Activated naive CD8-positive, alpha-beta T cell treated with anti-CD3 and anti-CD28 coated beads, Interleukin-2, amount 50 U/mL, for 16 hours (primary cell): ENCODE data around the gene PLEKHN1.
A peak's percentile ranks its signal among the peaks of the same experiment; 100 is the strongest.

Source experiments
- DNase-seq: peaks from one replicate; pipeline ENCODE4 v3.0.0-alpha.2; 2020; ENCODE audit warnings: low read depth, low spot score

The PLEKHN1 gene

DNA sequence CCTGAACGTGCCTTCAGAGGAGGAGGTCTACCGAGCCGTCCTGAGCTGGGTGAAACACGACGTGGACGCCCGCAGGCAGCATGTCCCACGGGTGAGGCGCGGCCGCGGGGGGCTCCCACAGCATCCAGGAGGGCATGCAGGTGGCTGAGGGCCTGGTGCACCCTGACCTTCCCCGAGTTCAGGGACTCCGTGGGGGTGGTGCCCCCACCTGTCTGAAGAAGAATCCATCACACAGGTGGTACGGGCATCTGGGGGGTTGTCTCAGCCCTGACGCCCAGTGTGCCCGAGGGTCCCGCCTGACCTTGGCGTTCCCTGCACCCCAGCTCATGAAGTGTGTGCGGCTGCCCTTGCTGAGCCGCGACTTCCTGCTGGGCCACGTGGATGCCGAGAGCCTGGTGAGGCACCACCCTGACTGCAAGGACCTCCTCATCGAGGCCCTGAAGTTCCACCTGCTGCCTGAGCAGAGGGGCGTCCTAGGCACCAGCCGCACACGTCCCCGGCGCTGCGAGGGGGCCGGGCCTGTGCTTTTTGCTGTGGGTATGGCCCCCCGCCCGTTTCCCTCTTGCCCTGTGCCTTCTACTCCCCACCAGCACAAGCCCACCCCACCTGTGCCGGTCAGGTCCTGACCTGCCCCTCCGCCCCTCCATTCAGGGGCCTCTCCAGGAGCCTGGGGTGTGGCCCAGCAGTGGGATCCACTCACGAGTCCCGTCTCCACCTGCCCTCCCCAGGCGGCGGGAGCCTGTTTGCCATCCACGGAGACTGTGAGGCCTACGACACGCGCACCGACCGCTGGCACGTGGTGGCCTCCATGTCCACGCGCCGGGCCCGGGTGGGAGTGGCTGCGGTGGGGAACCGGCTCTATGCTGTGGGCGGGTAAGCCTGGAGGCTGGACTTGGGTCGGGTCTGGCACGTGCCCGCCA lies 3.6 kb upstream of the PLEKHN1 start:
- DNase-seq: no peak

DNA sequence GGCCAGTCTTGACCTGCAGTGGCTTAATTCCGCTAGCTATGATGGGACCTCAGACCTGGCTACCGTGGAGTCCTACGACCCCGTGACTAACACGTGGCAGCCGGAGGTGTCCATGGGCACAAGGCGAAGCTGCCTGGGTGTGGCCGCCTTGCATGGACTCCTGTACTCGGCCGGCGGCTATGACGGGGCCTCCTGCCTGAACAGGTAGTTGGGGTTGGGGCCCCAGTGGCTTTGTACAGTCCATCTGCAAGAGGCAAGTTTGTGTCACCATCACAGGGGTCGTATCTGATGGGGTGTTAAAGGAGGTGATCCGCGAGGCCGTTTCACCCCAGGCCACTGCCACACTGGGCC lies 3.0 kb upstream of the PLEKHN1 start:
- no peak for DNase-seq

DNA sequence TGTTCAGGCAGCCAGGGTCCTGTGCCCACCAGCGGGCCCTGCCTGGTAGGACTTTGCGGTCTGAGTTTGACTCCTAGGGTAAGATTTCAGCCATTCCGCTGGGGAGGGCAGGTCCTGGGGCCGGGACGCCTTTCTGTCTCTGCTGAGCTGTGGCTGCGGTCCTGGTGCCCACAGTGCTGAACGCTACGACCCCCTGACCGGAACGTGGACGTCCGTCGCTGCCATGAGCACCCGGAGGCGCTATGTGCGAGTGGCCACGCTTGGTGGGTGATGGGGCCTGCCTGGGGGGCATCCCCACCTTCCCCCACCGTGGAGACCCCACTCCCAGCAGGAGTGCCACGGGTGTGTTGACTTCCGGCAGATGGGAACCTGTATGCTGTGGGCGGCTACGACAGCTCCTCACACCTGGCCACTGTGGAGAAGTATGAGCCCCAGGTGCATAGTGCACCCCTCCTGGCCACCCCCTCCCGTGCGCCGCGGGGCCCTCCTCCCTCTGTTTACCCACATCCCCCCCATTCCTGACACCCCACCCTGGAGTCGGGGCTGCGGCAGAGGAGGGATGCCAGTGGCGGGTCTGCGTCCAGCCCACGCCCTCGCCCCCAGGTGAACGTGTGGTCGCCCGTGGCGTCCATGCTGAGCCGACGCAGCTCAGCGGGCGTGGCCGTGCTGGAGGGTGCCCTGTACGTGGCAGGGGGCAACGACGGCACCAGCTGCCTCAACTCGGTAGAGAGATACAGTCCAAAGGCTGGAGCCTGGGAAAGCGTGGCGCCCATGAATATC lies 2.3 kb upstream of the PLEKHN1 start:
- DNase-seq: no peak

DNA sequence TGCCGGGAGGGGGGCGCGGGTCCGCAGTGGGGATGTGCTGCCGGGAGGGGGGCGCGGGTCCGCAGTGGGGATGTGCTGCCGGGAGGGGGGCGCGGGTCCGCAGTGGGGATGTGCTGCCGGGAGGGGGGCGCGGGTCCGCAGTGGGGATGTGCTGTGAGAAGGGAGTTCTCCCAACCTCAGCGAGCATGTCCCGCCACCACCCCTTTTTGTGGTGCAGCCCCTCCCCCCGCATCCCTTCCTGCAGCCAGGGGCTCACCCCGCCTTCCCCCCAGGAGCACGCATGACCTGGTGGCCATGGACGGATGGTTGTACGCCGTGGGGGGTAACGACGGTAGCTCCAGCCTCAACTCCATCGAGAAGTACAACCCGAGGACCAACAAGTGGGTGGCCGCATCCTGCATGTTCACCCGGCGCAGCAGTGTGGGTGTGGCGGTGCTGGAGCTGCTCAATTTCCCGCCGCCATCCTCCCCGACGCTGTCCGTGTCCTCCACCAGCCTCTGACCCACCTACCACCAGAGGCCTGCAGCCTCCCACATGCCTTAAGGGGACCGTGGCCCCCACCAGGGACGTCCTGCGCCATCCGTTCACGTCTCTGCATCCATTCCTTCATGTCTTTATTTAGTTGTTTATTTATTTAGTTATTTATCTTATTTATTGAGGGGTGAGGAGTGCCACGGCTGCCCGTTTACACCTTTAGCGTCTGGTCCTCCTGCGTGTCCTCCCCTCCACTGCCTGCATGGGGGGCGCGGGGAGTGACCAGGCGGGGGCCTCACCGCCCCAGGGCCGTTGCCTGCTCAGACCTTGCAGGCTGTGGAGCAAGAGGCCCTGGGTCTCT lies 1.4 kb upstream of the PLEKHN1 start:
- DNase-seq: no peak

DNA sequence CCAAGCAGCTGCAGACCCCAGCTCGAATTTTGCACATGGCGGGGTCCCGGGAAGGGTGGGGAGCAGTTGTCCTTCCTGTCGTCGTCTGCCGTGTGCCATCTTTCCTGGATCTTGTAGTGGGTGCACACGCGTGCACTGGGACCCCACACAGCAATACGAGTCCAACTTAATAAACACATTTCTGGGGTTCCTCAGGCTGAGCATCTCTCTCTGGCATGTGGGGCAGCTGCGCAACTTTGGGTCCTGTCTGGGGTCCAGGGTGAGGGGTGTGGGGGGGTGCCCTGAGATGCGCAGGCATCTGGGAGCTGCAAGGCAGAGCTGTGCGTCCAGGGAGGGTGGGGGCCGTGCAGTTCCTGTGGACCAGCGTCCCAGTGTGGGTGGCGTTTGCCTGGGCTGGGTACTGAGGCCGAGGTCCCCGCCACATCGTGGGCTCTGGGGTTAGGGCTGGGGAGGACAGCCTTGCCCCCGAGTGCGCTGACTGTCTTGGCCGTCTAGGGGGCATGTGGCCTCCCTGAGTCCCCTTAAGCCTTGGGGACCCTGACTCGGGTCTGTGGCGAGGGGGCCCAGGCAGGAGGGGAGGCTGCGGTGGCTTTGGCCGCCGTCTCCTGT lies 652 bp upstream of the PLEKHN1 start:
- DNase-seq: no peak

DNA sequence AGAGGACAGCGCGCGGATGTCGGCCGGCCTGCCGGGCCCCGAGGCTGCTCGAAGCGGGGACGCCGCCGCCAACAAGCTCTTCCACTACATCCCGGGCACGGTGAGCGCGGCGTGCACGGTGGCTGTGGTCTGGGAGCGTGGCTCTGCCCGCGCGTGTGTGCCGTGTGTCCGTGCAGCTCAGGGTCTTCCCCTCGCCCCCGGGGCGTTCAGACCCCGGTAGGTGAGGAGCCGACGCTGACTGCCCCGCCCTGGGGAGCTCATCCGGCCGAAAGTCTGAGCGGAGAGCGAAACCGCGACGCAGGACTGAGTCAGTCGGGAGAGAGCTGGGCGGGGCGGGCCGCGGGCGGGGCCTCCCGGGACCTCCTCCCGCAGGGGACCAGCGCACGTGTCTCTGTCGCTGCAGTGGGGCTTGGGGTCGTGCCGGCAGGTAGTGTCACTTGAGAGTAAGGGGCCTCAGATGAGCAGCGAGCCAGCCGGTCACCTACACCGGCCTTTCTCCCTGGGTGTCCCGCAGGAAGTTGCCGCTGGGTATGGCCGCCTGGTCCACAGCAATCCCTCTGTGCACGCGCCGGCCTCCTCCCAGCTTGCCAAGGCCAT lies 520 bp downstream of the PLEKHN1 start:
- DNase-seq: peak; percentile 72

DNA sequence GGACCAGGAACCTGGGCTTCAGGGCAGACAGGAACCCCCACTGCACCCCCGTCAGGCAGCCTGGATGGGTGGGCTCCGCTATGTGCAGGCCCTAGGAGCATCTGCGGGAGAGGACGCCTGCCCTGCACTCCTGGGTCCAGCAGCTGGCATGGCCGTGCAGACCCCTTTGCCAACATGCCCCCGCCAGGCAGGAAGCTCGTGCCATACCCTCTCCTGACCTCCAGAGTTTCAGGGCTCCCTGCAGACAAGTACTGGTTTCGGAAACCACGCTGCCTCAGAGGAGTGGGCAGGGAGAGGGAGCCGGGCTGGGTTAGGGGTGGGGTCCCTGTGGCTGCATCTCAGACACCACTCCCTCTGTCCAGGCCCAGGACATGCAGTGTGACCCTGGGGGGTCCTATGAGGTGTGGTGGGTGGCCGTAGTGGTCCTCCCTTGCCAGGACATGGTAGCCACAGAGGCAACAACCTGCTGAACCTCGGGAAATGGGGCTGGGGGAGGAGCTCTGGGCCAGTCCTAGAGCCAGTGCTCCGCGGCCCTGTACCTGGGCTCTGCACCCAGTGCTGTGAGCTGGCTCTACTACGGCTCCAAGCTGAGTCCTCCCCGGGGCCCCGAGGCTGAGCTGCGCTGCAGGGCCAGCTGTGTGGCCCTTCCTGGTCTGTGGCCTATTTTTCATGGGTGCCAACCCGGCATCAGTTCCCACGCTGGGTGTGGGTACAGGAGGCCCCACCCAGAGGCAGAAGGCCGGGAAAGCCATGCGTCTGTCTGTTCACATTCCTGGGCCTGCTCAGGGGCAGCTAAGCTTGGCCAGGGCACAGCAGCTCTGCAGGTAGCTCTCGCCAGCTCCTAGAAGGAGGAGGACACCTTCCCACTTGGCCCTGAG lies 1.4 kb downstream of the PLEKHN1 start:
- no peak for DNase-seq

DNA sequence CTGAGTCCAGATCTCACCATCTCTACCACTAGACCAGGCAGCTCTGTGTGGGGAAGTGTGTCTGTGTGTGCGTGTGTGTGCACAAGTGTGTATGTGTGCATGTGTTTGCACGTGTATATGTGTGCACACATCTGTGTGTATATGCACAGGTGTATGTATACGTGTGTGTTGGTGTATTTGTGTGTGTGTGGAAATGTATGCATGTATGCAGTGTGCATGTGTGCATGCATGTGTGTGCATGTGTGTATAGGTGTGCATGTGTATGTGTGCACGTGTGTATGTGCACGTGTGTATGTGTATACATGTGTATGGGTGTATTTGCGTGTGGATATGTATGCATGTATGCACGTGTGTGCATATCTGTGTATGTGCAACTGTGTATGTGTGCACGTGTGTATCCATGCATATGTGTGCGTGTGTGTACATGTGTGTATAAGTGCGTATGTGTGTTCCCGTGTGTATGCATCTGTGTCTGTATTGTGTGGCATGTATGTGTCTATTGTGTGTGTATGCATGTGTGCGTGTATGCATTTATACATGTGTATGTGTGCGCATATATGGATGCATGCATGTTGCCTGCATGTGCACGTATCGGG lies 3.1 kb downstream of the PLEKHN1 start:
- no peak for DNase-seq

DNA sequence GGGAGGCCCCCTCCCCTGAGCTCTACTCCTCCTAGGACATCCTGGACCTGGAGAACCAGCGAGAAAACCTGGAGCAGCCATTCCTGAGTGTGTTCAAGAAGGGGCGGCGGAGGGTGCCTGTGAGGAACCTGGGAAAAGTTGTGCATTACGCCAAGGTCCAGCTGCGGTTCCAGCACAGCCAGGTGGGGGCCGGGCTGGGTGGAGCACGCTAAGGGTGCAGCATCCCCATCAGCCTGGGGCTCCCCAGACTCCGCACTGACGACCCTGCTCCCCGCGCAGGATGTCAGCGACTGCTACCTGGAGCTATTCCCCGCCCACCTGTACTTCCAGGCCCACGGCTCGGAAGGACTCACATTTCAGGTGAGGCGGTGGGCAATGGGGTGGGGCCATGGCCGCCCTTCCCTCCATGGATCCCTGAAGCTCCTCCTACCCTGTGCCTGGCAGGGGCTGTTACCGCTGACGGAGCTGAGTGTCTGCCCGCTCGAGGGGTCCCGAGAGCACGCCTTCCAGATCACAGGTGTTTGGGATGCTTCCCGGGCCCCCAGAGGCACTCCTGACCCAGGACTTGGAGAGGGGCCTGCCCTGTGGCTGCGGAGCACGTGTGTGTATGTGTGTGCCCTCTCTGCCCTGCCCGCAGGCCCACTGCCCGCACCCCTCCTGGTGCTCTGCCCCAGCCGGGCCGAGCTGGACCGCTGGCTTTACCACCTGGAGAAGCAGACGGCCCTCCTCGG lies 4.1 kb downstream of the PLEKHN1 start:
- DNase-seq: no peak

DNA sequence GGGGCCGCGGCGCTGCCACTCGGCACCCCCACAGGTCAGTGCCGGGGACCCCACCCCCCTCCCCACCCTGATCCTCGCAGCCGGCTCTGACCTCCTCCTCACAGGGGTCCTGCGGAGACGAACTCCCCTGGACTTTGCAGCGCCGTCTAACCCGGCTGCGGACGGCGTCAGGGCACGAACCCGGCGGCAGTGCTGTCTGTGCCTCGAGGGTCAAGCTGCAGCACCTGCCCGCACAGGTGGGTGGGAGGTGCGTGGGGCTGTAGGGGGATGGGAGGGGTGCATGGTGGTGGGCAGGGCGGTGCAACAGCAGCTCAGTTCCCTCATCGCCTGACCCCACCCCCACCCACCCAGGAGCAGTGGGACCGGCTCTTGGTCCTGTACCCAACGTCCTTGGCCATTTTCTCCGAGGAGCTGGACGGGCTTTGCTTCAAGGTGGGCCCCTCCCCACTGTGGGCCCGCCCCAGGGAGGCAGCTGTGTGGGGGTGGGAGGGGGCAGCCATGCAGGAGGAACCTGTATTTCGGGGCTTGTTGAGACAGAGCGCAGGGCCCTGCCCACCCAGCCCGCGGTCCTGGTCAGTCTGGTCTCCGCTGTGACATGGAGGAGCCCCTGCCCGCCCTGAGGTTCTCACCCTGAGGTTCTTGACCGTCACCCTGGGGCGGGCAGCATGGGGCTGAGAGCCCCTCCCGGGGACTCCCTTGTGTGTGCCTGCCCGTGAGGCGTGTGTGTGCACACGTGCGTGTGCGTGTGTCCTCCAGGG lies 4.9 kb downstream of the PLEKHN1 start:
- no peak for DNase-seq

DNA sequence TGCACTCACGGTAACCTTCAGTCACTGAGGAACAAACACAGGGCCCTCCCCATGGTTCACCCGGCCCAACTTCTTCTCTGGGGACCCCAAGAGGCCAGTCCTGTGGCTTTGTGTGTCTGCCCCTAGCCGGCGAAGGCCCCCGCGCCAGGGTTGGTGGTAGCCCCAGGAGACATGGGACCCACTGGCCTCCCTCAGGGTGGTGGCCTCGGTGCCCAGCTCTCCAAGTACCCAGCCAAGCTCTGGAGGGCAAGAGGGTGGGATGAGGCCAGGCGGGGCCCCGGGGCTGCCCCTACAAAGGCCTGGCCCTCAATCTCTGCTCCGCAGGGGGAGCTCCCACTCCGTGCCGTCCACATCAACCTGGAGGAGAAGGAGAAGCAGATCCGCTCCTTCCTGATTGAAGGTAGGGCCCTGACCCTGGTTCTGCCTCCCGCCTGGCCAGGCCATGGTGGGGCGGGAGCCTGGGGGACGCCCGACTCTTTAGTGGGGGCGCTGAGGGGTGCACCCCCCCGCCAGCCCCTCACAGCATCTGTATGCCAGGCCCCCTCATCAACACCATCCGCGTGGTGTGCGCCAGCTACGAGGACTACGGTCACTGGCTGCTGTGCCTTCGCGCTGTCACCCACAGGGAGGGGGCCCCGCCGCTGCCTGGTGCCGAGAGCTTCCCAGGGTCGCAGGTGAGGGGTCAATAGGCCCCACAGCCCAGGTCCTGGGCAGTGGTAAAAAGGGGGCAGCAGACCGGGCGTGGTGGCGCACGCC lies 5.6 kb downstream of the PLEKHN1 start:
- DNase-seq: no peak

DNA sequence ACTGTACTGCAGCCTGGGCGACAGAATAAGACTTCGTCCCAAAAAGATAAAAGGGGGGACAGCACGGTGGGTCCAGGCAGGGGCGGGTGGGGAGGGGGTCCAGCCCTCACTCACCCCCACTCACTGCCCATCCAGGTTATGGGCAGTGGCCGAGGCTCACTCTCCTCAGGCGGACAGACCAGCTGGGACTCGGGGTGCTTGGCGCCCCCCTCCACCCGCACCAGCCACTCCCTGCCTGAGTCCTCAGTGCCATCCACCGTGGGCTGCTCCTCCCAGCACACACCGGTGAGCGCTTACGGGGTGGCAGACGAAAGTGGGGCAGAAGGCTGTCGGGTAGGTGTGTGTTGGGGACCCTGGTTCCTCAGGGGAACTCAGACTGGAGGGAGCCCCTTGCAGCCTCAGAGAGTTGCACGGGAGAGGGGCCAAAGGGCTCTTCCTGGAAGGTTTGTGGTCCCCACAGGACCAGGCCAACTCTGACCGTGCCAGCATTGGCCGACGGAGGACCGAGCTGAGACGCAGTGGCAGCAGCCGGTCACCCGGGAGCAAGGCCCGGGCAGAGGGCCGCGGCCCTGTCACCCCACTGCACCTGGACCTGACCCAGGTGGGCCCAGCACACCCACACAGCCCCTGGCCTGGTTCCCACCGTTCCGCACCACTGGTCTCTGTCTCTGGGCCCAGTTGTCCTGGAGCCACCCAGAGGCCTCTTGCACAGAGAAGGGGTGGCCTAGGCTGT lies 6.6 kb downstream of the PLEKHN1 start:
- DNase-seq: no peak

DNA sequence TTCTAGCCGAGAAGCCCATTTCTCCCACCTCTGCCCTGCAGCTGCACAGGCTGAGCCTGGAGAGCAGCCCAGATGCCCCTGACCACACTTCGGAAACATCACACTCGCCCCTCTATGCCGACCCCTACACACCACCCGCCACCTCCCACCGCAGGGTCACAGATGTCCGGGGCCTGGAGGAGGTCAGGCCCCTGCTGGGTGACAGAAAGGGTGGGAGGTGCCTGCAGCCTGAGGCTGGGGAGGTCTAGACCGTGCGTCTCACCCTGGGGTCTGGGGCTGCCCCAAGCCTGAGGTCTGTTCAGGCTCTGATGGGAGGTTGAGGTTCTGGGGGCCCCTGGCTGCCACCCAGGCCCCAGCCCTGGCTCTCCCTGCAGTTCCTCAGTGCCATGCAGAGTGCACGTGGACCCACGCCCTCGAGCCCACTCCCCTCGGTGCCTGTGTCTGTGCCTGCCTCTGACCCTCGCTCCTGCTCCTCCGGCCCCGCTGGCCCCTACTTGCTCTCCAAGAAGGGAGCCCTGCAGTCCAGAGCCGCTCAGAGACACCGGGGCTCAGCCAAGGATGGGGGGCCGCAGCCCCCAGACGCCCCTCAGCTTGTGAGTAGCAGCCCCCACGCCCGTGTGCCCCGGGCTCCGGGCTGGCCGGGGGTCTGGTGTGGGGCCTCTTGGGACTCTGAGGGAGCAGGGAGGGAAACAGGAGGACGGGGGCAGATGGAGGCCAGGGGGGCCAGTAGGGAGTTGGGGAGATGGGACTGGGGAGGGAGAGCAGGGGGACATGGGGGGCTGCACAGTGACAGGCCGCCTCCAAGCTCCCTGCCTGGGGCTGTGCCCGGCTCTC lies 7.4 kb downstream of the PLEKHN1 start:
- no peak for DNase-seq

DNA sequence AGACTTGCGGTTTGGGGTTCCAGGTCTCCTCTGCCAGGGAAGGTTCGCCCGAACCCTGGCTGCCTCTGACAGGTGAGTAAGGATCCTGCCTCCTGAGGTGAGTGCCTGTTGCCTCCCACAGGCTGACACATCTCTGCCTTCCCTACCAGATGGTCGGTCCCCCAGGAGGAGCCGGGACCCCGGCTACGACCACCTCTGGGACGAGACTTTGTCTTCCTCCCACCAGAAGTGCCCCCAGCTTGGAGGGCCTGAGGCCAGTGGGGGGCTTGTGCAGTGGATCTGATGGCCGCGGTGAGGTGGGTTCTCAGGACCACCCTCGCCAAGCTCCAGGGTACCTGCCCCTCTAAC lies 8.0 kb downstream of the PLEKHN1 start:
- no peak for DNase-seq

DNA sequence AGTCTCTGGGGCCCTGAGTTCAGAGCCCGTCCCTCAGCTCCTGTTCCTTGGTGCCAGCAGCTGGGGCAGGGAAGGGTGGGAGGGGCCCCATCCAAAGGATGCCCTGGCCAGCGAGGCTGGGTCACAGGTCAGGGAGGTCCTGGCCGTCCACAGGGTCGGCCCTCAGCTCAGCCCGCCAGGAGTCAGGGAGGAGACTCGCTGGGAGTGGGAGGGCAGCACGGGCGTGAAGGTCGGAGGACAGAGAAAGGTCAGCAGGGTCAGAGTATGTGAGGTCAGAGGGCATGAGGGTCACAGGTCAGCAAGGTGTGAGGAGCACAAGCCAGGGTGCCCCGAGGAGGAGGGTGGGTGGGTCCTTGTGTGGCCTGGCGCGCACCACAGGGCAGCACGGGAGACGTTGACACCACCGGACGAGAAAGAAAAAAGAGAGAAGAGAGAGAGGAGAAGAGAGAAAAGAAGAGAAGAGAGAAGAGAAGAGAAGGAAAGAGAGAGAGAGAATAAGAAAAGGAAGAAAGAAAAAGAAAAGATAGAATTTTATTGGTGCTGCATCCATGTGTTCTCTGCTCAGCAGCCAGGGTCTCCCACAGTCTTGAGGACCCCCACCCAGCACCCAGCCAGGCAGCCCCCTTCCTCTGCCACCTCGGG lies 8.5 kb downstream of the PLEKHN1 start:
- no peak for DNase-seq

DNA sequence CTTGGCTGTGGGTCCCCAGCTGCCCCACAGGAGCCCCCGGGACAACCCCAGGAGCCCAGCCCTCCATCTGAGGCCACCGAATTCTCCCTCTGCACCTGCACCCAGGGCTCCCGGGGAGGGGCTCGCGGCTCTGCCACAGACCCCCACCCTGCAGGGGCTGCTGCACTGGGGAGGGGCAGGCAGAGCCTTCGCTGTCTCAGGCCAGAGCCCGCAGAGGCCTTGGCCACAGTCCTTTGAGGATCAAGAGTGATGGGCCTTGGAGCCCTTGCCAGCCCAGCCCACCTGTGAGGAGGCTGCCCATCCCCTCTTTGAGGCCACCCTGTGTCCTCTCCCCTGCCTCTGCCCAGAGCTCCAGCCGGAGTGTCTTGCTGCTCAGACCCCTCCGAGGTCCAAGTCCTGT lies 9.1 kb downstream of the PLEKHN1 start:
- DNase-seq: no peak
